ENCODE results near the gene DNAH7. TPM values are rescaled to one million over a fixed set of nuclear protein-coding genes. Genes with fewer than 3 reads are reported as not detected.

Gene DNAH7
- total and polyA plus RNA-seq, 9 of the 15 experiments (the other 6 are each of a cell fraction or from before 2014, with no cell fraction given) = 0.03 to 0.42 (median 0.18) TPM

GRCh38 chr2:195700480-195700879, 368.2 kb downstream of the DNAH7 start:
- peaks cover 28% of the 10 kb centered on the region for H3K79me2 ChIP-seq (ENCODE audit: control insufficient read depth, insufficient read depth, low read length)
- FAIRE-seq (no peak), ATAC-seq (no peak), DNase-seq (ENCODE audit: extremely low read depth in 1 of 4, low spot score in 3 of 4) (no peak)
- TF ChIP-seq ZNF134 (CRISPR knock-in tag; conservative IDR thresholded peaks at IDR 0.05) (no peak), MXI1 (IDR thresholded peaks at IDR 0.05; ENCODE audit: low read depth, low read length) (no peak), RBM14 (IDR thresholded peaks at IDR 0.05; ENCODE audit: borderline replicate concordance, insufficient read depth, low read depth, low read length) (no peak), ZNF212 (CRISPR knock-in tag; IDR thresholded peaks at IDR 0.05) (no peak), ZNF324 (CRISPR knock-in tag; IDR thresholded peaks at IDR 0.05) (no peak), MYBL2 (IDR thresholded peaks at IDR 0.05; ENCODE audit: low read depth) (no peak), MYBL2 (CRISPR knock-in tag; IDR thresholded peaks at IDR 0.05; ENCODE audit: borderline replicate concordance) (no peak), ZNF354B (CRISPR knock-in tag; IDR thresholded peaks at IDR 0.05) (no peak), GMEB1 (CRISPR knock-in tag; IDR thresholded peaks at IDR 0.05) (no peak), PTRF (tag; IDR thresholded peaks at IDR 0.05) (no peak), PBX2 (CRISPR knock-in tag; IDR thresholded peaks at IDR 0.05; ENCODE audit: low read depth) (no peak), PBX2 (tag; conservative IDR thresholded peaks at IDR 0.05; ENCODE audit: low read depth) (no peak), ZBTB1 (CRISPR knock-in tag; IDR thresholded peaks at IDR 0.05; ENCODE audit: borderline replicate concordance, low read depth) (no peak), EZH2 (IDR thresholded peaks at IDR 0.05; ENCODE audit: borderline replicate concordance, low read depth, low read length) (no peak), ZFP1 (CRISPR knock-in tag; IDR thresholded peaks at IDR 0.05) (no peak), MTA3 (IDR thresholded peaks at IDR 0.05; ENCODE audit: borderline replicate concordance) (no peak), ZKSCAN8 (CRISPR knock-in tag; IDR thresholded peaks at IDR 0.05) (no peak), HIVEP1 (CRISPR knock-in tag; IDR thresholded peaks at IDR 0.05) (no peak), SRSF1 (IDR thresholded peaks at IDR 0.05; ENCODE audit: low read depth, low read length) (no peak), SMARCC2 (IDR thresholded peaks at IDR 0.05; ENCODE audit: low read depth) (no peak), ZBTB9 (CRISPR knock-in tag; IDR thresholded peaks at IDR 0.05) (no peak)
- no peaks in the 10 kb centered on the region for H4K20me1 ChIP-seq (replicated peaks; ENCODE audit: control insufficient read depth, insufficient read depth, low read length)
- H3K9me3 ChIP-seq (replicated peaks; ENCODE audit: control insufficient read depth, insufficient read depth, low read depth, low read length) = no peaks in the 10 kb centered on the region; the same call in 1 of the 2 replicates
- H3K27me3 ChIP-seq (ENCODE audit: control insufficient read depth in 2 of 2, insufficient read depth in 2 of 2, low read length in 2 of 2) = no peaks in the 10 kb centered on the region
- H3K27ac ChIP-seq (ENCODE audit: extremely low read depth, low read depth, low read length) = no peak overlapping the region
- H3K4me2 ChIP-seq (ENCODE audit: insufficient read depth, low read length) = no peak overlapping the region
- H3K4me3 ChIP-seq = no peak overlapping the region
- BruUV-seq (replicated peaks) = no TSS peak
- 71% methylated on average over 2 of the region's 3 CpGs for WGBS (ENCODE audit: insufficient coverage, low coverage, missing lambda C conversion rate)
- in situ Hi-C loops (cut with MboI) (no loop called here), intact Hi-C loops (cut with micrococcal nuclease) (no loop called here)
- no peak overlapping the region for H3K9ac ChIP-seq (ENCODE audit: insufficient read depth in 1 of 2, low read depth in 2 of 2, low read length in 2 of 2)
- H2AFZ ChIP-seq (ENCODE audit: low read depth, low read length) = no peak overlapping the region
- no peaks in the 10 kb centered on the region for H3K9me1 ChIP-seq (ENCODE audit: control insufficient read depth, insufficient read depth, low read length)
- ChIA-PET POLR2A (no interaction called here), CTCF (ENCODE audit: low intra/inter-chr PET ratio) (no interaction called here)
- no peaks in the 10 kb centered on the region for H3K4me1 ChIP-seq (replicated peaks in 1 of 2; ENCODE audit: control insufficient read depth in 2 of 2, insufficient read depth in 2 of 2, low read length in 2 of 2)
- no peaks in the 10 kb centered on the region for H3K36me3 ChIP-seq (ENCODE audit: control insufficient read depth, insufficient read depth, low read length)

Data from K562 (cell line).